PC-9 (cell line): Measurements from ENCODE around the gene CEP85L.

ENCODE experiments used
- EZH2 ChIP-seq: fragments of 200-600 bp; sonication (generic); IDR thresholded peaks from 2 replicates; pipeline ENCODE4 v1.8.0; 2017; ENCODE audit warnings: antibody characterized with exemption, low read depth
- TF ChIP-seq, protein P1 (sequence below): fragments of 200-600 bp; sonication (generic); conservative IDR thresholded peaks from 2 replicates; pipeline ENCODE4 v1.6.1; 2017; ENCODE audit warnings: mixed run types, antibody characterized with exemption, mild to moderate bottlenecking, moderate library complexity

GRCh38 chr6:118663993-118664985 is 12.9 kb upstream of the CEP85L start:
- TF ChIP-seq, protein P1, sequence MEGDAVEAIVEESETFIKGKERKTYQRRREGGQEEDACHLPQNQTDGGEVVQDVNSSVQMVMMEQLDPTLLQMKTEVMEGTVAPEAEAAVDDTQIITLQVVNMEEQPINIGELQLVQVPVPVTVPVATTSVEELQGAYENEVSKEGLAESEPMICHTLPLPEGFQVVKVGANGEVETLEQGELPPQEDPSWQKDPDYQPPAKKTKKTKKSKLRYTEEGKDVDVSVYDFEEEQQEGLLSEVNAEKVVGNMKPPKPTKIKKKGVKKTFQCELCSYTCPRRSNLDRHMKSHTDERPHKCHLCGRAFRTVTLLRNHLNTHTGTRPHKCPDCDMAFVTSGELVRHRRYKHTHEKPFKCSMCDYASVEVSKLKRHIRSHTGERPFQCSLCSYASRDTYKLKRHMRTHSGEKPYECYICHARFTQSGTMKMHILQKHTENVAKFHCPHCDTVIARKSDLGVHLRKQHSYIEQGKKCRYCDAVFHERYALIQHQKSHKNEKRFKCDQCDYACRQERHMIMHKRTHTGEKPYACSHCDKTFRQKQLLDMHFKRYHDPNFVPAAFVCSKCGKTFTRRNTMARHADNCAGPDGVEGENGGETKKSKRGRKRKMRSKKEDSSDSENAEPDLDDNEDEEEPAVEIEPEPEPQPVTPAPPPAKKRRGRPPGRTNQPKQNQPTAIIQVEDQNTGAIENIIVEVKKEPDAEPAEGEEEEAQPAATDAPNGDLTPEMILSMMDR = no peak
- no peak for TF ChIP-seq EZH2
